Pons (tissue), 1 donor: Measurements from ENCODE around the gene TINAGL1.
A peak's percentile ranks its signal among the peaks of the same experiment; 100 is the strongest.

Source experiments
- DNase-seq: peaks from one replicate; pipeline ENCODE4 v3.0.0-alpha.2; 2016; ENCODE audit warnings: low spot score

Gene TINAGL1

DNA sequence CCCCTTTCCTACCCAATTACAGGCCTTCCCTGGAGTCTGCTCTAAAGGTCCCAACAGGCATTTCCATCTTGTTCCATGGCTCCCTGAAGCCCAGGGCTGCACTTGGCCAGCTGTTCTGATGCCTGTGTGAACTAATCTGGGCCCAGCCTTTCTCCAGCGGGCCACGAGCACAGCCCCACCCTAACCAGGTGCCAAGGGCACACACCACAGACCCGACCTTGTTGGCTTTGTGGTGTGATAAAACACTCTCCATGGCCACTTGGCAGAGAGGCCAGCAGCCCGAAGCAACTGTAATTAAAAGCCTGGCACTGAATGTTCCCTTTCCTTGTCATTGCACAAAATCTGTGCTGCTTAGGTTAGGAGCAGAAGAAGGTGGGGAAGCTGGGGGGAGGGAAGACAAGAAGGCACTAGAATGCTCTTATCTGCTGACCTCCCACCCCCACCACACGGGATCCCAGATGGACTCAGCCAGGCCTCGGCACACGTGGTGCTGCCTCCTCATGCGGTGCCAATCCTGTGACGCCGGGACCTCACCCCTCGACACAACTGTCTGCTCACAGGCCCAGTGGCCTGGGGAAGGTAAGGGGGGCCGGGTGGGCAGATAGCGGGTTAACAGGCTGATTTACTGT lies 51.1 kb downstream of the TINAGL1 start:
- no peak for DNase-seq

DNA sequence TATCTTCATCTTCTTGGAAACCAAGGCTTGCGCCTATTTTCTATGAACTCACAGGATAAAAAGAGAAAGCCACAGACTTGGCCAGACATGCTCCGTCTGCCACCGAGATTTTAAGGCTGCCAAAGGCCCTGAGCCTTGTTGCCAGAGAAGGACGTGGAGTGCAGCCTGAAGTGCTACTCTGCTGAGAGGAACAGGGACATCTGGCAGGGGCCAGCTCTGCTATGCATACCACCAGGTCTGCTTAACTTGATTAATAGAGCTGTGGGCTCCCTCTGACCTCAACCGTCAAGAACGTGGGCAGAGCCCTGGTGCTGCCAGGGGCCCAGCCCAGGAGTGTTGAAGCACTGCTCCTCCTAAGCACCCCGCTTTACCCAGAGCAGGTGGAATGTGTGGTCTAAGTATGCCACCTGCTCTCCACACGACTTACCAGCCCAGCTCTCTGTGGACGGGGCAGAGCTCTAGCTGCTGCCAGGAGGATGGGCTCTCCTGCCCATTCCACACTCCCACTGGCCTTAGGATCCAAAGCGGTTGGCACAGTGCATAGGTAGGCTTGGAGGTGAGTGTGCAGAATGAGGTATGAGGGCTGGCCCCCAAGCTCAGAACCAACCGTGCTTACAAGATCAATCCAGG lies 51.7 kb downstream of the TINAGL1 start:
- peak; percentile 44 for DNase-seq

DNA sequence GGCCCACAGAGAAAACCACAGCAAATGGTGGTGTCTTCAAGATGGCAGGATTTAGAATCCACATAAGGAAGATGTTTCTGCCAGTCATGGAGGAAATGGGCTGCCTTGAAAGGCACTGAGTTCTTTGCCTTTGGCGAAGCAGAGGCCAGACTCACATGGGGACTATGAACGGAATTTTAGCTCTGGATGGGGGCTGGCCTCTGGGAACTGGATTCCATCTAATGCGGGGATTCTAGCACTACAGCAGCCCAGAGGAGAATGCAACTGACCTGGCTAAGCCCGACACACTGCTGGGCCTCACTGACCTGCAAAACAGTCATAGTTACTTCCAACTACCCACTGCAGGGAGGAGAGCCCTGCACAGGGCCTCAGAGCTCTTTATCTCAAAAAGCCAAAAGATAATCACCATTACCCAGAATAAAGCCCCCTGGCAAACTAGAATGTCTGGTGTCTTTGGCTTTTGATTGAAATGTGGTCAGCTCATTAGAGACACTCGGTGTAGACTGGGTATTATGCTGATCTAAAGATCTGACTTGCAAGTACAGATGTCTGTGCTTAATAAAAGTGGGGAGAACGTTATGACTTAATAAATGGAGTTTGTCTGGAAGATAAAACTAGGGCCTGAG lies 52.7 kb downstream of the TINAGL1 start:
- no peak for DNase-seq

DNA sequence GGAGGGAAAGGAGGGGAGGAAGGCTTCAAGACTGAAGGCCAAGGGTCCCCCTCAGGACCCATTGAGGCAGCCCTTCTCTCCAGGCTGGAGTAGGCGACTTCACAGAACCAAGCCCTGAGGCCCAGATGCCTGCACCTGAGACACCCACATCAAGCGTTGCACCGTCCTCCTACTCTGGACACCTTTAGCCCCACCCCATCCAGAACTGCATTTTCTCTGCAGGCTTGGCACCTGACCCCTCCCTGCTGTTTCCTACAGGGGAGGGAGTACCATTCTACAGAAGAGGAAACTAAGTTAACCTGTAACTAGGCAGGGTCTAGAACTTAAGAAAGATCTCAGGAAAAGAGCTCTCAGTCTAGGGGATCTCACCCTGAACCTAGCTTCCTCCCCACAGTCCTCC lies 56.3 kb downstream of the TINAGL1 start:
- no peak for DNase-seq

DNA sequence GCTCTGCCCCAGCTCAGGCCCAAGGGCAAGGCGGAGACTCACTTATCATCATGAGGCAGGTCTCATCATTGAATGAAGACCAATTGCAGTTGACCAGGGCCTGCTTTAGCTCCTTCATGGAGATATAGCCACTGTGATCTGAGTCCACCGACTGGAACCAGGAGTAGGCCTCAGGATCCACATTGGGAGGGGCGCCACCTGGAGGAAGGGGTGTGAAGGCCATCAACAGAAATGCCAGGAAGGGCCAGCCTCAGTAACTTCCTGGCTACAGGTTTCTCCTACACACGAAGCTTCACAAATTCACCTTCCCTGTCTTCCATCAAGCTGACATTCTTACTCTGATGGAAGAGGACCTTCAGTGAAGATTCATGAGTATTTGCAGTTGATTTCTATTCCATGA lies 56.8 kb downstream of the TINAGL1 start:
- no peak for DNase-seq
